HCT116 (cell line): ENCODE measurements around the gene SFR1. TPM values are rescaled to one million over a fixed set of nuclear protein-coding genes. Genes with fewer than 3 reads are reported as not detected.

Source experiments
- ATAC-seq: fragments of 200-7000 bp; cut with Tn5 transposase; 2 replicates; pipeline ENCODE4 v1.9.1; 2020; ENCODE audit warnings: mild to moderate bottlenecking, moderate library complexity
- BruUV-seq: library from RNA; stranded (reverse); fragments of 400-500 nt; replicated peaks from 2 replicates; lab custom pipeline; 2021; lab: Mats Ljungman, UMichigan
- CTCF ChIA-PET: fragments of 300-600 bp; sonication (Branson Sonifier 250); formaldehyde crosslinking; loops from one replicate; lab custom pipeline; 2021; ENCODE audit warnings: antibody characterized with exemption; lab: Charles Lee
- POLR2A ChIA-PET: fragments of 300-600, 350-600 bp; sonication (Branson Sonifier 250); formaldehyde crosslinking; loops from one replicate; lab custom pipeline; 2021; ENCODE audit warnings: antibody characterized with exemption; lab: Charles Lee
- RAD21 ChIA-PET, 2 experiments: fragments of 300-600 bp; sonication (Branson Sonifier 250); formaldehyde crosslinking; loops; one replicate each; lab custom pipeline; 2023; ENCODE audit warnings: low total read pairs in 2 of 2; ENCODE audit not compliant: uncharacterized antibody in 2 of 2, unreplicated experiment in 2 of 2, low non-redundant PET in 1 of 2; lab: Charles Lee
- DNase-seq: peaks from one replicate; pipeline ENCODE4 v3.0.0-alpha.2; 2010; ENCODE audit warnings: low read depth, low spot score
- H2AFZ ChIP-seq: fragments of 200-600 bp; shearing (Covaris generic), sonication (generic); 2 replicates; pipeline ENCODE4 v1.6.1; 2017; ENCODE audit warnings: low read depth, mixed run types, mixed read lengths, antibody characterized with exemption, low read length; ENCODE audit not compliant: poor library complexity, severe bottlenecking
- H3K27ac ChIP-seq: 2 replicates; pipeline ENCODE4 v1.5.1; 2012; ENCODE audit warnings: low read depth, low read length
- H3K27me3 ChIP-seq: fragments of 200-600 bp; sonication (generic); 2 replicates; pipeline ENCODE4 v1.6.1; 2016; ENCODE audit warnings: mixed run types, low read length, mixed read lengths; ENCODE audit not compliant: insufficient read depth
- H3K36me3 ChIP-seq, 2 experiments: fragments of 200-500 bp in 1 of 2; fragments of 200-600 bp in 1 of 2; sonication (Bioruptor generic) in 1 of 2; sonication (generic) in 1 of 2; 2 replicates each; pipeline versions ENCODE4 v1.5.1 to v1.6.1; 2014 to 2016; ENCODE audit warnings: low read length in 2 of 2, inconsistent platforms in 1 of 2, mixed read lengths in 1 of 2, mixed run types in 1 of 2; ENCODE audit not compliant: insufficient read depth in 2 of 2, control insufficient read depth in 1 of 2
- H3K4me1 ChIP-seq, 2 experiments: fragments of 200-600 bp in 1 of 2; sonication (generic) in 1 of 2; 2 replicates each; pipeline versions ENCODE4 v1.5.1 to v1.6.1; 2012 to 2017; ENCODE audit warnings: low read length in 2 of 2, inconsistent platforms in 1 of 2, mild to moderate bottlenecking in 1 of 2, mixed read lengths in 1 of 2, mixed run types in 1 of 2, moderate library complexity in 1 of 2; ENCODE audit not compliant: insufficient read depth in 2 of 2, control insufficient read depth in 1 of 2
- H3K4me2 ChIP-seq: fragments of 200-600 bp; sonication (generic); 2 replicates; pipeline ENCODE4 v1.6.1; 2017; ENCODE audit warnings: mixed run types, low read length, mixed read lengths
- H3K4me3 ChIP-seq, 2 experiments: fragments of 200-600 bp in 1 of 2; sonication (generic) in 1 of 2; replicated peaks in 1 of 2; 2 replicates each; pipeline ENCODE4 v1.5.1; 2011 to 2016; ENCODE audit warnings: low read length in 2 of 2, control low read depth in 1 of 2, low read depth in 1 of 2, mild to moderate bottlenecking in 1 of 2, mixed read lengths in 1 of 2, mixed run types in 1 of 2
- H3K79me2 ChIP-seq: fragments of 200-600 bp; sonication (generic); 2 replicates; pipeline ENCODE4 v1.6.1; 2017; ENCODE audit warnings: mild to moderate bottlenecking, mixed run types, low read length, moderate library complexity, mixed read lengths; ENCODE audit not compliant: insufficient read depth
- H3K9ac ChIP-seq: fragments of 200-600 bp; sonication (generic); 2 replicates; pipeline ENCODE4 v1.6.1; 2016; ENCODE audit warnings: low read length, mixed read lengths
- H3K9me2 ChIP-seq: fragments of 200-600 bp; sonication (generic), shearing (Covaris generic); 2 replicates; pipeline ENCODE4 v1.6.1; 2017; ENCODE audit warnings: mixed run types, mild to moderate bottlenecking, moderate library complexity; ENCODE audit not compliant: insufficient read depth
- H3K9me3 ChIP-seq, 2 experiments: fragments of 200-500 bp in 1 of 2; fragments of 200-600 bp in 1 of 2; sonication (Bioruptor generic) in 1 of 2; sonication (generic) in 1 of 2; 2 replicates each; pipeline ENCODE4 v1.6.1; 2014 to 2017; ENCODE audit warnings: low read length in 2 of 2, mixed read lengths in 2 of 2, inconsistent platforms in 1 of 2, low read depth in 1 of 2, mild to moderate bottlenecking in 1 of 2, mixed run types in 1 of 2, moderate library complexity in 1 of 2; ENCODE audit not compliant: control insufficient read depth in 1 of 2, insufficient read depth in 1 of 2
- H4K20me1 ChIP-seq: fragments of 200-600 bp; sonication (generic), shearing (Covaris generic); 2 replicates; pipeline ENCODE4 v1.6.1; 2017; ENCODE audit warnings: mixed run types, mild to moderate bottlenecking, moderate library complexity; ENCODE audit not compliant: insufficient read depth
- CBX3 ChIP-seq: IDR thresholded peaks from 2 replicates; pipeline ENCODE4 v1.6.1; 2012; ENCODE audit warnings: low read depth
- CEBPB ChIP-seq: IDR thresholded peaks from 2 replicates; pipeline ENCODE4 v1.6.1; 2012; ENCODE audit warnings: low read depth
- EGR1 ChIP-seq: IDR thresholded peaks from 2 replicates; pipeline ENCODE4 v1.6.1; 2012; ENCODE audit warnings: low read depth
- ELF1 ChIP-seq: IDR thresholded peaks from 2 replicates; pipeline ENCODE4 v1.6.1; 2012; ENCODE audit warnings: low read depth, borderline replicate concordance
- EZH2phosphoT487 ChIP-seq: fragments of 200-600 bp; IDR thresholded peaks from 2 replicates; pipeline ENCODE4 v1.6.1; 2018; ENCODE audit warnings: antibody characterized with exemption, borderline replicate concordance
- FOSL1 ChIP-seq: IDR thresholded peaks from 2 replicates; pipeline ENCODE4 v1.6.1; 2012; ENCODE audit warnings: low read depth
- MAX ChIP-seq: IDR thresholded peaks from 2 replicates; pipeline ENCODE4 v1.6.1; 2012
- POLR2A ChIP-seq: IDR thresholded peaks from 2 replicates; pipeline ENCODE4 v1.7.0; 2011; ENCODE audit warnings: borderline replicate concordance; ENCODE audit not compliant: insufficient read depth, insufficient read length; ENCODE audit errors: extremely low read depth
- POLR2AphosphoS5 ChIP-seq: IDR thresholded peaks from 2 replicates; pipeline ENCODE4 v1.6.1; 2011; ENCODE audit warnings: mild to moderate bottlenecking, low read depth, low read length, moderate library complexity
- REST ChIP-seq: IDR thresholded peaks from 2 replicates; pipeline ENCODE4 v1.6.1; 2012; ENCODE audit warnings: low read depth
- SP1 ChIP-seq: IDR thresholded peaks from 2 replicates; pipeline ENCODE4 v1.6.1; 2012; ENCODE audit warnings: low read depth
- SRF ChIP-seq: IDR thresholded peaks from 2 replicates; pipeline ENCODE4 v1.6.1; 2012; ENCODE audit warnings: low read depth
- TCF7L2 ChIP-seq: IDR thresholded peaks from 2 replicates; pipeline ENCODE4 v1.7.0; 2011; ENCODE audit warnings: borderline replicate concordance, inconsistent platforms; ENCODE audit not compliant: insufficient read depth, insufficient read length; ENCODE audit errors: extremely low read depth
- YY1 ChIP-seq: IDR thresholded peaks from 2 replicates; pipeline ENCODE4 v1.6.1; 2011; ENCODE audit warnings: low read length, low read depth, moderate library complexity, mild to moderate bottlenecking; ENCODE audit not compliant: insufficient replicate concordance; ENCODE audit errors: extremely low read depth
- ZBTB33 ChIP-seq: IDR thresholded peaks from 2 replicates; pipeline ENCODE4 v1.6.1; 2011; ENCODE audit warnings: mild to moderate bottlenecking, low read length, moderate library complexity; ENCODE audit not compliant: insufficient replicate concordance; ENCODE audit errors: extremely low read depth
- ZNF274 ChIP-seq: fragments of 200-500 bp; sonication (Bioruptor generic); IDR thresholded peaks from 2 replicates; pipeline ENCODE4 v1.6.1; 2014; ENCODE audit warnings: mild to moderate bottlenecking, low read depth, low read length, inconsistent platforms
- intact Hi-C: fragments of 100-400 bp; cut with micrococcal nuclease; formaldehyde crosslinking; loops from 2 replicates; pipeline ENCODE4 v1.10.0; 2022
- total RNA-seq: library from RNA; stranded (reverse); gene quantifications from one replicate; pipeline ENCODE4 v1.2.1, GENCODE V29; 2021; ENCODE audit not compliant: unreplicated experiment

The SFR1 gene
- total RNA-seq, 1 experiment from 2014 or later: 38.5 TPM

GRCh38 chr10:104120903-104121484, 977 bp upstream of the SFR1 start (continued):
- no peak for TF ChIP-seq SP1
- TF ChIP-seq CBX3: no peak

GRCh38 chr10:104122225-104123107, 495 bp downstream of the SFR1 start:
- ATAC-seq (no peak), DNase-seq (no peak)
- RAD21 ChIA-PET: interaction anchor here (0.8 to 1.4 kb wide), 2 partner anchors 41 to 232 kb away, joined by 3 read pairs; no protein-coding TSS in a partner anchor
- no peaks in the 10 kb centered on the region for H3K9me2 ChIP-seq
- H3K79me2 ChIP-seq: peaks cover 23% of the 10 kb centered on the region
- CTCF ChIA-PET: interaction anchor here (0.8 to 4.5 kb wide), 28 partner anchors 9 to 410 kb away, joined by 3 to 37 read pairs (median 4); partner anchors contain the start of gene CFAP58
- peaks cover 3 to 10% of the 10 kb centered on the region in 2 experiments; a peak in 2 of 4 replicates for H3K36me3 ChIP-seq
- H3K27me3 ChIP-seq: no peaks in the 10 kb centered on the region
- H3K4me2 ChIP-seq: peak overlapping the region; percentile 85
- POLR2A ChIA-PET: interaction anchor here (0.6 to 2.7 kb wide), 15 partner anchors 9 to 234 kb away, joined by 3 to 18 read pairs (median 4); no protein-coding TSS in a partner anchor
- peak overlapping the region; percentile 73 for H3K27ac ChIP-seq
- TSS peak; percentile 73 for BruUV-seq
- H2AFZ ChIP-seq: no peak overlapping the region
- H4K20me1 ChIP-seq: no peaks in the 10 kb centered on the region
- peak overlapping the region; percentile 91 for H3K9ac ChIP-seq
- intact Hi-C loops: loop anchor here (1.0 to 5.0 kb wide), 5 partner anchors 42 to 410 kb away; partner anchors contain the start of genes CFAP58 and GSTO2
- peak overlapping the region; percentile 83 to 86 for H3K4me3 ChIP-seq
- peaks cover 33 to 65% of the 10 kb centered on the region in 2 experiments for H3K4me1 ChIP-seq
- H3K9me3 ChIP-seq: no peaks in the 10 kb centered on the region
- TF ChIP-seq EZH2phosphoT487: no peak
- TF ChIP-seq ELF1: no peak
- no peak for TF ChIP-seq CEBPB
- no peak for TF ChIP-seq EGR1
- no peak; the same call in 1 of the 2 replicates for TF ChIP-seq POLR2AphosphoS5
- no peak for TF ChIP-seq ZBTB33
- no peak for TF ChIP-seq SRF
- TF ChIP-seq SP1: no peak
- no peak for TF ChIP-seq YY1
- TF ChIP-seq CBX3: no peak
- TF ChIP-seq MAX: no peak
- TF ChIP-seq POLR2A: no peak
- TF ChIP-seq FOSL1: no peak
- TF ChIP-seq ZNF274: no peak
- TF ChIP-seq TCF7L2: no peak
- no peak for TF ChIP-seq REST
- TF ChIP-seq, all 23 proteins: peak for 0
